OCI-LY7 (cell line): Measurements from ENCODE around the gene HAUS6. TPM values are rescaled to one million over a fixed set of nuclear protein-coding genes. Genes with fewer than 3 reads are reported as not detected.

Source experiments
- BruUV-seq: library from RNA; stranded (reverse); fragments of 400-500 nt; replicated peaks from 2 replicates; lab custom pipeline; 2021; lab: Mats Ljungman, UMichigan
- CTCF ChIA-PET: fragments of 300-600 bp; sonication (Branson Sonifier 250); formaldehyde crosslinking; loops from one replicate; lab custom pipeline; 2022; ENCODE audit warnings: antibody characterized with exemption; ENCODE audit not compliant: unreplicated experiment; lab: Charles Lee
- POLR2A ChIA-PET: fragments of 300-600 bp; sonication (Branson Sonifier 250); formaldehyde crosslinking; loops from one replicate; lab custom pipeline; 2022; ENCODE audit warnings: antibody characterized with exemption; lab: Charles Lee
- DNase-seq: peaks from one replicate; pipeline ENCODE4 v3.0.0-alpha.2; 2015; ENCODE audit warnings: low spot score
- H2AFZ ChIP-seq: fragments of 200-600 bp; sonication (generic), shearing (Covaris generic); 2 replicates; pipeline ENCODE4 v1.6.1; 2014; ENCODE audit warnings: mild to moderate bottlenecking, antibody characterized with exemption, low read length, moderate library complexity
- H3K27ac ChIP-seq: fragments of 200-600 bp; sonication (generic); 2 replicates; pipeline ENCODE4 v1.5.1; 2014; ENCODE audit warnings: mixed run types, low read depth, mild to moderate bottlenecking, moderate library complexity, low read length, inconsistent platforms; ENCODE audit not compliant: poor library complexity, severe bottlenecking
- H3K36me3 ChIP-seq: fragments of 200-600 bp; sonication (generic); 2 replicates; pipeline ENCODE4 v1.6.1; 2014; ENCODE audit warnings: mild to moderate bottlenecking, antibody characterized with exemption, low read length, moderate library complexity, mixed read lengths; ENCODE audit not compliant: insufficient read depth
- H3K4me1 ChIP-seq: fragments of 200-600 bp; sonication (generic); 2 replicates; pipeline ENCODE4 v1.5.1; 2014; ENCODE audit warnings: mild to moderate bottlenecking, low read length; ENCODE audit not compliant: insufficient read depth, poor library complexity, severe bottlenecking
- H3K4me2 ChIP-seq: fragments of 200-600 bp; sonication (generic); 2 replicates; pipeline ENCODE4 v1.6.1; 2014; ENCODE audit warnings: mild to moderate bottlenecking, low read length
- H3K4me3 ChIP-seq: fragments of 200-600 bp; sonication (generic); 2 replicates; pipeline ENCODE4 v1.5.1; 2014; ENCODE audit warnings: mild to moderate bottlenecking, low read depth, low read length; ENCODE audit not compliant: poor library complexity, severe bottlenecking
- H3K79me2 ChIP-seq: fragments of 200-600 bp; sonication (generic); 2 replicates; pipeline ENCODE4 v1.6.1; 2016; ENCODE audit warnings: low read depth, mild to moderate bottlenecking, low read length, moderate library complexity, mixed read lengths; ENCODE audit not compliant: insufficient read depth
- H3K9me2 ChIP-seq: fragments of 200-600 bp; sonication (generic); 2 replicates; pipeline ENCODE4 v1.6.1; 2016; ENCODE audit warnings: mild to moderate bottlenecking, low read length, mixed read lengths; ENCODE audit not compliant: insufficient read depth
- H3K9me3 ChIP-seq: fragments of 200-600 bp; sonication (generic); 2 replicates; pipeline ENCODE4 v1.6.1; 2014; ENCODE audit warnings: mild to moderate bottlenecking, mixed run types, low read length, mixed read lengths
- H4K20me1 ChIP-seq: fragments of 200-600 bp; sonication (generic); 2 replicates; pipeline ENCODE4 v1.6.1; 2014; ENCODE audit warnings: mild to moderate bottlenecking, antibody characterized with exemption, low read length, moderate library complexity, mixed read lengths; ENCODE audit not compliant: insufficient read depth
- EZH2phosphoT487 ChIP-seq: fragments of 200-600 bp; sonication (generic); IDR thresholded peaks from 2 replicates; pipeline ENCODE4 v1.6.1; 2018; ENCODE audit warnings: low read depth, borderline replicate concordance, mild to moderate bottlenecking, mixed run types, antibody characterized with exemption, low read length, moderate library complexity, mixed read lengths
- intact Hi-C: fragments of 100-400 bp; cut with micrococcal nuclease; formaldehyde crosslinking; loops from one replicate; pipeline ENCODE4 v1.10.0; 2022; ENCODE audit not compliant: unreplicated experiment
- total RNA-seq, 2 experiments: library from RNA; depleted of rRNA in 1 of 2; stranded (reverse); fragments of >200 nt in 1 of 2; shearing (Covaris generic) in 1 of 2; gene quantifications; 2 replicates each; pipeline ENCODE4 v1.2.3, GENCODE V29; 2014 to 2022
- TF ChIP-seq, protein P1 (sequence below): fragments of 200-600 bp; sonication (generic); conservative IDR thresholded peaks from 2 replicates; pipeline ENCODE4 v1.5.1; 2014; ENCODE audit warnings: mild to moderate bottlenecking, antibody characterized with exemption, low read length, moderate library complexity, mixed read lengths

The HAUS6 gene
- total RNA-seq, 2 experiments from 2014 or later = 25.7 to 31.5 TPM

DNA sequence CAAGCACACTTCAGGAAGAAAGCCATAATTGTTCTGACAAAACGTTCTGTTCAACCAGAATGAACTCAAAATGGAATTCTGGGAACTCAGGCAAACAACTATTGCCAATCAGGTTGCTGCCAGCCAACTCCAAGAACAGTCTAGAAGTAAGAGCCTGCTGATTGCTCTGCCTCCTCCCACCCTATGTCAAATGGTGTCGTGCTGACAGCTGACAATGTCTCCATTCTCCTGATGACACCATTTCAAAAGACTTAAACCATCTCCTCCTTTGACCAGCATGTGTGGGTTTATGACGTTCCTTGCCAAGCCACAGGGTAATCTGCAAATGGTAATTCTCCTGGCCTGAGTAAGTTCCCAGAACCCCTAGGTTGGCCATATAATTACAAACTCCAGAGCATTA, 46.5 kb upstream of the HAUS6 start:
- no peak overlapping the region for H3K4me3 ChIP-seq
- H2AFZ ChIP-seq = no peak overlapping the region
- TF ChIP-seq, protein P1, sequence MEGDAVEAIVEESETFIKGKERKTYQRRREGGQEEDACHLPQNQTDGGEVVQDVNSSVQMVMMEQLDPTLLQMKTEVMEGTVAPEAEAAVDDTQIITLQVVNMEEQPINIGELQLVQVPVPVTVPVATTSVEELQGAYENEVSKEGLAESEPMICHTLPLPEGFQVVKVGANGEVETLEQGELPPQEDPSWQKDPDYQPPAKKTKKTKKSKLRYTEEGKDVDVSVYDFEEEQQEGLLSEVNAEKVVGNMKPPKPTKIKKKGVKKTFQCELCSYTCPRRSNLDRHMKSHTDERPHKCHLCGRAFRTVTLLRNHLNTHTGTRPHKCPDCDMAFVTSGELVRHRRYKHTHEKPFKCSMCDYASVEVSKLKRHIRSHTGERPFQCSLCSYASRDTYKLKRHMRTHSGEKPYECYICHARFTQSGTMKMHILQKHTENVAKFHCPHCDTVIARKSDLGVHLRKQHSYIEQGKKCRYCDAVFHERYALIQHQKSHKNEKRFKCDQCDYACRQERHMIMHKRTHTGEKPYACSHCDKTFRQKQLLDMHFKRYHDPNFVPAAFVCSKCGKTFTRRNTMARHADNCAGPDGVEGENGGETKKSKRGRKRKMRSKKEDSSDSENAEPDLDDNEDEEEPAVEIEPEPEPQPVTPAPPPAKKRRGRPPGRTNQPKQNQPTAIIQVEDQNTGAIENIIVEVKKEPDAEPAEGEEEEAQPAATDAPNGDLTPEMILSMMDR = no peak
- TF ChIP-seq EZH2phosphoT487 = no peak
- intact Hi-C loops = no loop called here
- H3K4me2 ChIP-seq = no peak overlapping the region
- no peaks in the 10 kb centered on the region for H4K20me1 ChIP-seq
- no peaks in the 10 kb centered on the region for H3K79me2 ChIP-seq
- ChIA-PET POLR2A (no interaction called here), CTCF (no interaction called here)
- no peak for DNase-seq
- BruUV-seq = no TSS peak
- no peaks in the 10 kb centered on the region for H3K9me3 ChIP-seq
- no peaks in the 10 kb centered on the region for H3K9me2 ChIP-seq
- no peaks in the 10 kb centered on the region for H3K4me1 ChIP-seq
- H3K27ac ChIP-seq = no peak overlapping the region
- no peaks in the 10 kb centered on the region for H3K36me3 ChIP-seq

DNA sequence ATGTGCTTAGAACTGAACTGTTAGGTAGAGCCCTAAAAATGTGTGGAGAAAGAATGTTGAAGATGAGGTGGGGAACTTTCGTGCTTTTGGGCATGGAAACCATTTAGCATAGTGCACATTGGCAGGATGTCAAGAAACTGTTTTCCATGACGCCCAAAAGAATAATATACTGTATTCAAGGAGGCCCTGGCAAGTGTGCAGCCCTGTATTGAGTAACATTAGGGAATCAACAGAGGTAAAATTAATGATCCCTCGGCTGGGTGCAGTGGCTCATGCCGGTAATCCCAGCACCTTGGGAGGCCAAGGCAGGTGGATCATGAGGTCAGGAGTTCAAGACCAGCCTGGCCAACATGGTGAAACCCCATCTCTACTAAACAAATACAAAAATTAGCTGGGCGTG, 45.5 kb upstream of the HAUS6 start:
- Histone ChIP-seq H3K9me3 (no peaks in the 10 kb centered on the region), H4K20me1 (no peaks in the 10 kb centered on the region), H3K4me1 (no peaks in the 10 kb centered on the region), H3K9me2 (no peaks in the 10 kb centered on the region), H2AFZ (no peak overlapping the region), H3K27ac (no peak overlapping the region), H3K36me3 (no peaks in the 10 kb centered on the region), H3K4me3 (no peak overlapping the region), H3K79me2 (no peaks in the 10 kb centered on the region), H3K4me2 (no peak overlapping the region)
- ChIA-PET CTCF (no interaction called here), POLR2A (interaction anchor here (0.7 kb wide), 1 partner anchor 15 kb away, joined by 3 read pairs; no protein-coding TSS in a partner anchor)
- no TSS peak for BruUV-seq
- intact Hi-C loops = no loop called here
- DNase-seq = no peak
- TF ChIP-seq, protein P1 = no peak
- TF ChIP-seq EZH2phosphoT487 = no peak

DNA sequence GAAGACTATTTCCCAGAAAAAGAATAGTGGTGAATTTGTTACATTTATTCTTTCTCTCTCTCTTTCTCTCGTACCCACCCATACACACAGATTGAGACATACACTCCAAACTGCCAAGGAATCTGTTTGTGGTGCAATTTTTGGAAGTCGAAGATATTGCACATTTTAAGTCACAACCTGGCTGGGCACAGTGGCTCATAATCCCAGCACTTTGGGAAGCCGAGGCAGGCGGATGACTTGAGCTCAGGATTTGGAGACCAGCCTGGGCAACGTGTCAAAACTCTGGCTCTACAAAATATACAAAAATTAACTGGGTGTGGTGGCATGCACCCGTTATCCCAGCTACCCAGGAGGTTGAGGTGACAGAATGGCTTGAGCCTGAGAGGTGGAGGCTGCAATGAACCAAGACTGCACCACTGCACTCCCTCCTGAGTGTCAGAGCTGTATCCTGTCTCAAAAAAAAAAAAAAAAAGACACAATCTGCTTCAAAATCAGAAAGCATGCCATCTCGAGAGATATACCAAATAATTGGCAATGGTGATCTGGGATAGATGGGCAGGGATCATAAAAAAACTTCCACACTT, 43.8 kb upstream of the HAUS6 start:
- intact Hi-C loops = no loop called here
- H3K27ac ChIP-seq = no peak overlapping the region
- H2AFZ ChIP-seq = no peak overlapping the region
- CTCF ChIA-PET = no interaction called here
- H3K36me3 ChIP-seq = no peaks in the 10 kb centered on the region
- H4K20me1 ChIP-seq = no peaks in the 10 kb centered on the region
- no peak overlapping the region for H3K4me3 ChIP-seq
- no peak for DNase-seq
- no peaks in the 10 kb centered on the region for H3K4me1 ChIP-seq
- TF ChIP-seq EZH2phosphoT487 = no peak
- TF ChIP-seq, protein P1 = no peak
- POLR2A ChIA-PET = interaction anchor here (0.6 to 0.8 kb wide), 3 partner anchors 9 to 102 kb away, joined by 3 to 5 read pairs (median 3); no protein-coding TSS in a partner anchor
- no peaks in the 10 kb centered on the region for H3K9me2 ChIP-seq
- BruUV-seq = no TSS peak
- no peaks in the 10 kb centered on the region for H3K79me2 ChIP-seq
- no peaks in the 10 kb centered on the region for H3K9me3 ChIP-seq
- no peak overlapping the region for H3K4me2 ChIP-seq
